ENCODE data around the gene POMT1.
"Not testable (repeated sequence)": the region's sequence is repeated elsewhere in the genome, so short reads cannot be mapped to it uniquely, and the experiment has no call there.

The POMT1 gene

DNA sequence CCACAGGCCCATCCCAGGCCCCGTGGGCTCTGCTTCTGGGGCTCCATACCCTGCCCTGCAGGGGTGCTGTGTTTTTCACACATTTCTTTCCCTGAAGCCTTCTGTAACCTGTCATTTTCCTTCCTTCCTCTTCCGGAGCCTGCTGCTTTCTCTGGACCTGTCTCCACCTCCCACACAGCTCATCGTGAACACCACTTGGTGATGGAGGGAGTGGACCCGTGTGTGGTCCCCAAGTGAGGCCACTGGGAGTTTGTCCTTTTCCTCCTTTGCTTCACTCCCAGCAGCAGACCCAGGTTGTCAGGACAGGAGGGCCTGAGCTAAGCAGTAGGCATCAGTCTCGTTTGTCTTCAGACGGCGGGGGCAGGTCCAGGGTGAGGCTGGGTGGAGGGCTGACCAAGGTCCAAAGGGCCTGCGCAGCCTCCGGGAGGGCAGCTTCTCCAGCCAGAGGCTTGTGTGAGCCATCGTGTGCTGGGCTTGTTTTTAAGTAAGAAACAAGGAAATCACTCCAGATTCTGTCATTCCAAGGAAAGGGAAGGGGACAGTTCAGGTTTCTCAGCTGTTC lies 5.8 kb upstream of the POMT1 start:
- no peak for DNase-seq (ENCODE audit: low read depth)

DNA sequence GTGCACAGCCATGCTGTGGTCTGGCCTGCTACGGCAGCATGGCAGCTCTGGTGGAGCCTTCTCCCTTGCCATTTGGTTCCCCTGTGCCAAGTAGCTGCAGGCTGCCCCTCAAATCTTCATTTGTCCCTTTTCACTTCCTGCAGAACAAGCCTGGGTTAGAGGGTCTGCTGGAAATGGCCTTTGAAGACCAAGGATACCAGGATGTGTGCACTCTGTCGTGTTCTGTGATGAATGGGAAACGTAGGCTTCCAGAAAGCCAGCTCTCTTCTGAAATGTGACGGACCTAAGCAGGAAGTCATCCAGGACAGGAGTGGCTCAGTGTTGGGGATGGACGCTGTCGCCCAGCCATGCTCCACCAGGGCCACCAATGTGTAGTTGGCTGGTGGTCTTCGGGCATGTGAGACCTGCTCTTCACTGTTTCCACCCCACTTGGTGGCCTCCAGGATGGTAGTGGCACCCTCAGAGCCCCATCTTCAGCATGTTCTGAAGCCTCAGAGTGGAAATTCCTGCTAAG lies 3.4 kb upstream of the POMT1 start:
- no peak for DNase-seq (ENCODE audit: low read depth)

DNA sequence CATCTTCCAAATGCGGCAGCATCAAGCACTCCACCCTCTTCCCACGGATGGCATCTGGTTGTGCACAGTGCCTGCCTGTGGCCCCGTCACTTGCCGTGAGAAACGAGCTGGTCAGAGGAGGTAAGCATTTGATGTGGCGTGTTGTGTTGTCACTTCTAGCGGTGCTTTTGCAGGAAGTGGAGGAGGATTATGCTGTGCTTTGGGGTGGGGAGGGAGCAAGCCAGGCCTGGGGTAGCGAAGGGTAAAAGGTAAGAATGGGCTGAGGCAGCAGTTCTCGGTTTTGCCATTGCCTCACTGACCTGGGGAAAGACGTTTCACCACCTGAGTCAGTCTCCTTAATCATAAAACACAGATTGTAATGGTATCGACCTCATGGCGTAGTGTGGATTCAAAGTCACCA lies 2.3 kb upstream of the POMT1 start:
- DNase-seq (ENCODE audit: low read depth) = no peak

DNA sequence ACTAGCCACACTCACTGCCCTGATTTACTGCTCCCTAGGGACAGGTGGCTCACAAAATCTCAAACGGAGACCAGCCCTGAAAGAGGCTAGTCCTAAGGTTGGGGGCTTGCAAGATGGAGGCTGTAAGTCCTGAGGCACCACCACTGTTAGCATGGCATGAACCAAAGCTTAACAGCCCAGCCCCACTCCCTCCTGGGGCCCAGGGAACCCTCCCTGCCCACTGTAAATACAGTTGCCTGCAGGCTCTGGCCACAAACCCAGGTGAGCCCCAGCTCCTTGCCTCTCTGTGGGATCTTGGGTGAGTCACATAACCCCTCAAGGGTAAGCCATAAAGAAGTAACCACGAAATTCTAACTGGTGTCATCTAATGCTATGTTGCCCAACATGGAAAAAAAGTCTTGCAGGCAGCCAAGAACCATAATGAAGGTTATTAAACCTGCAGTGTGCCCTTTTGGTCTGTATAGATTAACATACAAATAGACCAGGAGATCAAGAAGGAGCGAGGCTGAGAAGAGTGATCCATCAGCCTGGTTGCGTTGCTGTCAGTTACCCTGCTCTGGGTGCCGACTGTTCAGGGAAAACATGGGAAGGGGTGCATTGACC lies 1.7 kb upstream of the POMT1 start:
- peak; percentile 78 for DNase-seq (ENCODE audit: low read depth)

DNA sequence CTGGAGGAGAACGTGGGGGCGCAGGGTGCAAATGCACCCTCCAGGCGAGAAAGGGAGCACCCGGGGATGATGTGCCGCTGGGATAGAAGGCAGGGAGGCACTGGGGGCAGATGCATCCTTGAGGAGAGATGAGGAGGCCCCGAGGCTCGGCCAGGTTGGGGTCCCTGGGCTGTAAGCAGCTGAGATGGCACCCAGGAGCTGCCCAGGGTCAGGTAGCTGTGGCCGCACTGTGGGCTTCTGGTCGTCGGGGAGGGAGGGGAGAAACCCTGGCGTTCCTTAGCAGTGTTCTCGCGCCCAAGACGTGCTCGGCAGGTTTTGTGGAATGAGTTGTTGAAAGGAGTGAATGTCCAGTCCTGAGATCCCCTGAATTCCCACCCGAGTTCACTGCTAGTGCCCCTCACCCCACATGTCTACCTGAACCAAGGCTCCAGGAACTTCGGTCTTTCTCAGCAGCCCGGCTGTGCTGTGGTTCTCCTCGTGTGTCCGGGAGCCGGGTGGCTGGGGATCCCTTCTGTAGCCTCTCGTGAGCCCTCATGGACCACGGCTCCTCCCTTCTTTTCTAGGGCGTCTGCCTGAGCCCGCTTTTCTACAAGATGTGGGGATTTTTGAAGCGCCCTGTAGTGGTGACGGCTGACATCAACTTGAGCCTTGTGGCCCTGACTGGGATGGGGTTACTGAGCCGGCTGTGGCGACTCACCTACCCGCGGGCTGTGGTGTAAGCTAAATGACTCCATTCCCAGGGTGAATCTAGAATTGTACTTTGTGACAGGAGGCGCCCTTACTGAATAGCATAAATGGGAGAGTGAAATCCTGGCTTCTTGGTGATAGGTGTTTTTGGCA lies 1.1 kb downstream of the POMT1 start:
- peak; percentile 16 for DNase-seq (ENCODE audit: low read depth)

DNA sequence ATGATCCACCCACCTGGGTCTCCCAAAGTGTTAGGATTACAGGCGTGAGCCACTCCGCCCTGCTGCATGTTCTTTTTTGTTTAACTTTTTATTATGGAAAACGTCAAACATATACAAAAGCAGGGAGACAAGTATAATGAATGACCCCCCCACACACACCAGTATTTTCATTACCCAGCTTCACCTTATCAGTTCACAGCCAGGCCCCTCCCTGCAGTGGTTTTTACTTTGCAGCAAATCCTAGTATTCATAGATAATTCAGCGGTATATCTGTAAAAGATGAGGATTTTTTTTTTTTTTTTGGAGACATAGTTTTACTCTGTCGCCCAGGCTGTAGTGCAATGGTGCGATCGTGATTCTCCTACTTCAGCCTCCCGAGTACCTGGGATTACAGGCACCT lies 2.3 kb downstream of the POMT1 start:
- DNase-seq (ENCODE audit: low read depth) = no peak

DNA sequence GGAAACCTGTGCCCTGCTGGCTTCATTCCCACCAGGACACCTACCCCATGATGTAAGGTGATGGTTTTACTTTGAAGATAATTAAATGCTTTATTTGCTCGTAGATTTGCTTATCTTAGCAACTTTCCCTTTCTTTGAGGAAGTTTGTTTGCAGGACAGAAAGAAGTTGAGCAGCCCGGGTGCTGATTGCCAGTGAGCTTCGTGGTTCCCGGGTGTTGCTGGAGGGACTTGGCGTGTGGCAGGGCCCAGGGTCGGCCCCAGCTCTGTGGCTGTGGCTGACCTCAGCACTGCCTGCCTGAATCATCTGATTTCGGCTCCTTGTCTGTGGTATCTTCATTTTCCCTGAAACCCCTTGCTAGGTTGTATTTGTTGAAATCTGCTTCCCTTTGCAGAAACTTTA lies 8.7 kb downstream of the POMT1 start:
- no peak for DNase-seq (ENCODE audit: low read depth)

DNA sequence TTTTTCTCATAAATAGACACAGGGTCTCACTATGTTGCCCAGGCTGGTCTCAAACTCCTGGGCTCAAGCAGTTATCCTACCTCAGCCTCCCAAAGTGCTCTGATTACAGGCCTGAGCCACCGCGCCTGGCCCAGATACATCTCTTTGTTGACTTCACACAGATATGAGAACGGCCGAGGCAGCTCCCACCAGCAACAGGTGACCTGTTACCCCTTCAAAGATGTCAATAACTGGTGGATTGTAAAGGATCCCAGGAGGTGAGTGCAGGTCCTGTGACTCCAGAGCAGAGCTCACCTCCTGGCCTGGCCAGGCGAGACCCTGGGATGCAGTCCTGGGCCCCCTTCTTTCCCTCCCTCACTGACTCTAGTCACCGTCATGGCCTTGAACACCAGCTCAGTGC lies 9.2 kb downstream of the POMT1 start:
- no peak for DNase-seq (ENCODE audit: low read depth)

DNA sequence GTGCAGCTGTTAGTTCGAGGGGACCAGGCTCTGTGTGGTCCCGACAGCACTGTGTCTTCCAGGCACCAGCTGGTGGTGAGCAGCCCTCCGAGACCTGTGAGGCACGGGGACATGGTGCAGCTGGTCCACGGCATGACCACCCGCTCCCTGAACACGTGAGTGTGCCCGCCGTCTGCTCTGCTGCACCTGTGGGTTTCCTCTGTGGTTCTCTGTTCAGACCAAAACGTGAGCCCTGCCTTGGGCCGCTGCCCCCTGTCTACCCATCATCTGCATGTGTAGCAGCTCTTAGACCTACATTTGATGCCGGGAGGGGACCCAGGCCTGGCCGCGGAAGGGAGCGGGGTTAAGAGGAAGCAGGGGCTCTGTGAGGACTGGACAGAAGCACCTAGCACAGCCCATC lies 10.5 kb downstream of the POMT1 start:
- DNase-seq (ENCODE audit: low read depth) = no peak

DNA sequence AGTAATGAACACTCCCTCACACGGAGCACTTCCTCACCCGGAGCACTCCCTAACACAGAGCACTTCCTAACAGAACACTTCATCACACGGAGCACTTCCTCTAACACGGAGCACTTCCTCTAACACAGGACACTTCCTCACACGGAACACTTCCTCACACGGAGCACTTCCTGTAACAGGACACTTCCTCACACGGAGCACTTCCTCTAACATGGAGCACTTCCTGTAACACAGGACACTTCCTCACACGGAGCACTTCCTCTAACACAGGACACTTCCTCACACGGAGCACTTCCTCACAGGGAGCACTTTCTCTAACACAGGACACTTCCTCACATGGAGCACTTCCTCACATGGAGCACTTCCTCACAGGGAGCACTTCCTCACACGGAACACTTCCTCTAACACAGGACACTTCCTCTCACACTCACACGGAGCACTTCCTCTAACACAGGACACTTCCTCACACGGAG lies 12.9 kb downstream of the POMT1 start:
- not testable (repeated sequence) for DNase-seq (ENCODE audit: low read depth)

DNA sequence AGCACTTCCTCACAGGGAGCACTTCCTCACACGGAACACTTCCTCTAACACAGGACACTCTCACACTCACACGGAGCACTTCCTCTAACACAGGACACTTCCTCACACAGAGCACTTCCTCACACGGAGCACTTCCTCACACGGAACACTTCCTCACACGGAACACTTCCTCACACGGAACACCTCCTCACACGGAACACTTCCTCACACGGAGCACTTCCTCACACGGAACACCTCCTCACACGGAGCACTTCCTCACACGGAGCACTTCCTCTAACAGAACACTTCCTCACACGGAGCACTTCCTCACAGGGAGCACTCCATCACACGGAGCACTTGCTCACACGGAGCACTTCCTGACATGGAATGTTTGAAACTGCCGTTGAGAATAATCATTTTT lies 13.4 kb downstream of the POMT1 start:
- DNase-seq (ENCODE audit: low read depth) = no peak

DNA sequence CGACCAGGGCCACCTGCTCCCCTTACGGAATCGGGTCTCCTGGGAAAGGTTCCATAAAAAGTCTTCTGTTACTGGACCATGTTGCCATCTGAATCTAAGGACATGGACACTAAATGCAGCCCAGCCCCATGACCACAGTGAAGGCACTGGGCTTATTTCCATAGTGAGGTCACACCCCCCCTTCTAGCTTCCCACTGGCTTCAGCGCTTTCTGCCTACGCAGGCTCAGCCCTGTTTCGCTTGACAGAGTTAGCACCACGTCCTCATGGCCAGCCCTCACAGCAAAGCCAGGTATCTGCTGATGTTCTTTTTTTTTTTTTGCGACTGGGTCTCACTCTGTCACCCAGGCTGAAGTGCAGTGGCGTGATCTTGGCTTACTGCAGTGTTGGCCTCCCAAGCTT lies 14.2 kb downstream of the POMT1 start:
- DNase-seq (ENCODE audit: low read depth) = no peak

DNA sequence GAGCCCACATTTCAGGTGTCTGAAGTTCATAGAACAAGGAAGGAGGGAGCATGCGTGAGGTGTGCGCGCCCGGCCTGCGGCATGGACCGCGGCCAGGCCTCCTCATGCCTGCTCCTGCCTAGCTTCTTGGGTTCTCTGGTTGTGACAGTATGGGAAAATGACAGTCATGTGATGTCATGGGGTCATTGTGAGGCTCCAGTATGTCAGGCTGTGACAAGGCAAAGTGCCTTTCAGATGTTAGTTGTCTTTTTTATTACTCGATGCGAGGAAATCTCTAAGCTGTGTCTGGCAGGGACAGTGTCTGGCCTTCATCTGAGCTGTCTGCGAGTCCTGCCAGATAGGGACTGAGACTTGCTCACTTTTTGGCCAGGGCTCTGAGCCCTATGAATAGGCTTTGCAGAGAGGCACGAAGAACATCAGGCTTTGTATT lies 15.1 kb downstream of the POMT1 start:
- DNase-seq (ENCODE audit: low read depth) = no peak

DNA sequence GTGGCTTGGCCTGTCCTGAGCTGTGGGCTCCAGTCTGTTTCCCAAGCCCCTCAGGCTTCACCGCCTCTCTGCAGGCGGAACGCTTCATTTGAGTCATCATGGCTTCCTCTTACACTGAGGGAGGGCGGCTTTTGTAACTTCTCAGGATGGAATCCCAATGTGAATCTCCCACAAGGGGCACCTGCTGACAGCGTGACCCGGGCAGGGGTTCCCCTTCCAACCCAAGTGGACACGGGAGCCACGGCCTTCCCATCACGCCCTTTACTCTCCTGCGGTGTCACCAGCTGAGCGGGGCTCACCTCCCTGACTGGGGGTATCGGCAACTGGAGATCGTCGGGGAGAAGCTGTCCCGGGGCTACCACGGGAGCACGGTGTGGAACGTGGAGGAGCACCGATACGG lies 15.8 kb downstream of the POMT1 start:
- no peak for DNase-seq (ENCODE audit: low read depth)

DNA sequence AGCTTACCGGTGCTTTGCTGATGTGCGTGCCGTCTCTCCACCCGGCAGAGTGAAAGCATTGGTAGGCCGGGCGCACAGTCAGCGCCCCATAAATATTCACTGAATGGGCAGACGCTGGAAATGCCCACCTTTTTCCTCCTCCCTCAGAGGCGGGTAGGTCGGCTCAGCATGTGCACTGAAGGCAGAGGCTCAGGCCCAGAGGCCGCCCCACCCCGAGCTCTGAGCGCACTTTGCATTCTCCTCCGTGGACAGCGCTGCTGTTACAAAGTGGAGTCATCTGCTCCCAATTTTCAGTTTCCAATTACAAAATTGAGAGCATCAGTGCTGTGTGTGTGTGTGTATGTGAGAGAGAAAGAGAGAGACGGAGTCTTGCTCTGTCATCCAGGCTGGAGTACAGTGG lies 17.8 kb downstream of the POMT1 start:
- no peak for DNase-seq (ENCODE audit: low read depth)

DNA sequence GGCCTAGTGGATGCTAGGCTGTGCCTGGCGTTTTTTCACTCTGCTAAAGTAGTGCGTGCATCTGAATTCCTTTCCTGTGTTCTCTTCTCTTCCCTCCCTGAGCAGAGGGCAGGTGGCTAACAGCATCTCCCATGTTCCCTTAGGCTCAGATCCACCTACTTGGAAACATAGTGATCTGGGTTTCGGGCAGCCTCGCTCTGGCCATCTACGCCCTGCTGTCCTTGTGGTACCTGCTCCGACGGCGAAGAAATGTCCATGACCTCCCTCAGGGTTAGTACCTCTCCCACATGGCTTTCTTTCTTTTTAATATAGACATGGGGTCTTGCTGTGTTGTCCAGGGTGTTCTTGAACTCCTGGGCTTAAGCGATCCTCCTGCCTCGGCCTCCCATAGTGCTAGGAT lies 18.5 kb downstream of the POMT1 start:
- no peak for DNase-seq (ENCODE audit: low read depth)

DNA sequence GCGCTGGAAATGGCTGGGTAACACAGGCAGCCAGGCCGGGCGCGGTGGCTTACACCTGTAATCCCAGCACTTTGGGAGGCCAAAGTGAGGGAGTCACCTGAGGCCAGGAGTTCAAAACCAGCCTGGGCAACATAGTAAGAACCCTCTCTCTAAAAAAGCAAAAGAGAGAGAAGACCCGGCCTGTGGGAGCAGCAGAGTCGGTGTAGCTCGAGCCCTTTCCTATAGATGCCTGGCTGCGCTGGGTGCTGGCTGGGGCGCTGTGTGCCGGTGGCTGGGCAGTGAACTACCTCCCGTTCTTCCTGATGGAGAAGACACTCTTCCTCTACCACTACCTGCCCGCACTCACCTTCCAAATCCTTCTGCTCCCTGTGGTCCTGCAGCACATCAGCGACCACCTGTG lies 19.1 kb downstream of the POMT1 start:
- DNase-seq (ENCODE audit: low read depth) = no peak

DNA sequence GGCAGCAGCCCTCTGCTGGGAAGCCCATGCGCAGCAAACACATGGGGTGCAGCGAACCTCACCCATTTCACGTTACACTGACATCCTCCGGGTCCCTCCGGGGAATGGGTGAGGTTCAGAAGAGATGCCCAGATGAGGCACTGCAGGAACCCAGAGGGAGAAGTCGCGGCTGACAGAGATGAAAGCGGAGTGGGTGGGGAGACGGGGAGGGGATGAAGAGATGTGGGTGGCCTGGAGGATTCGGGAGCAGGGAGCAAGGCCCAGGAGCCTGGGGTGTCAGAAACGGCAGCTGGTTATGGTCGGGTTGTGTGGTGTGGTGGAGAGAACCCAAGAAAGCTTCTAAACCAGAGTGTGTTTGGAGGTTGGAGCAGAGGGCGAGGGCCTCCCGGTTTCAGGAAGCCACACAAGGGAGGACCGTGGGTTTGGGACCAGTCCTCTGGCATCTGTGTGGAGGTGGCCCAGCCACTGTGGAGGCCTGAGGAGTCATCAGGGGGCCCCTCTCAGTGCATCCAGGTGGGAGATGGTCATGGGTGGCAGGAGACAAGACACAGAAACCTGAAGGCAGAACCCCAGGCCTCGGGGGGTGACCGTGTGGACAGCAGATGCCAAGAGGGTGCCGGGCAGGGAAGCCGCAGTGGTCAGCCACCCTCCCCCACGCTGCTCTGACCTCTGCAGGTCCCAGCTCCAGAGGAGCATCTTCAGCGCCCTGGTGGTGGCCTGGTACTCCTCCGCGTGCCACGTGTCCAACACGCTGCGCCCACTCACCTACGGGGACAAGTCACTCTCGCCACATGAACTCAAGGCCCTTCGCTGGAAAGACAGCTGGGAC lies 19.8 kb downstream of the POMT1 start:
- DNase-seq (ENCODE audit: low read depth) = no peak

DNA sequence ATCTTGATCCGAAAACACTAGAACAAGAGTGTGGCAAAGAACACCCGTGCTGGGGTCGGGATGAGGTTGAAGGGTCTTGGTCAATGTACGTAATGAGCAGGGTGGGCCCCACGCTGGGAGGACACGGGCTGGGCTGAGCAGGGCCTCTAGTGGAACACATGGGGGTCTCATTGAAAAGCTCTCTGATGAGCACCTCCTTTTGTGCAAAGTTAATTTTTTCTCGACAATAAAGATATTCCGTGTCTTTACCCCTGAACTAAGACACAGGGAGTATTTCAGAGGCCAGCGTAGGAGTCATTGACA lies 20.3 kb downstream of the POMT1 start:
- no peak for DNase-seq (ENCODE audit: low read depth)

DNA sequence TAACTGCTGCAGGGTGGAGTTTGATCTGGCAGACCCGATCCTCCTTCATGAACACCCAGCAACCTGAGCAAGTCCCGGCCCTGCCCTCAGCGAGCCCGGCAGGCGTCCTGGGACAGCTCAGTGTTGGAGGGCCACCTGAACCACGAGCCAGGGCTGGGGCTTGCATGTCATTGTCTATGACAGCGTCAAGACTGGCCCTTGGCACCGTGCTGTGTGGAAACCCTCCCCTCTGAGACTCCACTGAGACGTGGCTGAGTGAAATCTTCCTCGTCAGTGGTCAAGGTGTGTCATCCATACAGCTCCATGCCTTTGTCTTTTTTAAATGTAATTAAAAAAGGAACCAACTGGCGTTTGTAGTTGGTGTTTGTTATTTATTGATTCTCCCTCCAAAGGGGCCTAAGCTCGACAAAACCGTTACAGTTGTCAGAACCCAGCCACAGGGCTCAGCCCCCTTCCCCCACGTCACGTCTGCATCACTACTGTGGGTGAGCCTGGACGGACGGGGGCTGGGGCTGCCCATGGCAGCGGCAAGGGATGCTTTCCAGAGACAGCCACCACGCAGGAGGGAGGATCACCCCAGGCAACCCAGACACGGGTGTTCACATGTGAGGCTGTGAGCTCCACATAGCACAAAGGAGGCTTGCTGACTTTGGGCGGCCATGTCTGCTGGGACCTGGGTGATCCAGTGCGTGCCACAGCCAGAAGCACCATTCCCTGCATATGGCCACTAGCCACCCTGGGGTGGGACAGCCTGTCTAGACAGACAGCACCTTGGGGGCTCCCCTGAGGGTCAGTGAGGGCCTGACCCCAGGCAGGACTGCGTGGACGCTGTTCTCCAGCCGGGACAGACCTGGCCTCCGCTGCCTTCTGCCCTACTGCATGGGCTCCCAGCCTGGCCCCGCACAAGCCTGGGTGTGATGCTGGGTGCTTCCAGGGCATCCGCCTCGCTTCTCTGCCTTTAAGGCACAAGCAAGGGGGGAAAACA lies 21.0 kb downstream of the POMT1 start:
- DNase-seq (ENCODE audit: low read depth) = no peak

DNA sequence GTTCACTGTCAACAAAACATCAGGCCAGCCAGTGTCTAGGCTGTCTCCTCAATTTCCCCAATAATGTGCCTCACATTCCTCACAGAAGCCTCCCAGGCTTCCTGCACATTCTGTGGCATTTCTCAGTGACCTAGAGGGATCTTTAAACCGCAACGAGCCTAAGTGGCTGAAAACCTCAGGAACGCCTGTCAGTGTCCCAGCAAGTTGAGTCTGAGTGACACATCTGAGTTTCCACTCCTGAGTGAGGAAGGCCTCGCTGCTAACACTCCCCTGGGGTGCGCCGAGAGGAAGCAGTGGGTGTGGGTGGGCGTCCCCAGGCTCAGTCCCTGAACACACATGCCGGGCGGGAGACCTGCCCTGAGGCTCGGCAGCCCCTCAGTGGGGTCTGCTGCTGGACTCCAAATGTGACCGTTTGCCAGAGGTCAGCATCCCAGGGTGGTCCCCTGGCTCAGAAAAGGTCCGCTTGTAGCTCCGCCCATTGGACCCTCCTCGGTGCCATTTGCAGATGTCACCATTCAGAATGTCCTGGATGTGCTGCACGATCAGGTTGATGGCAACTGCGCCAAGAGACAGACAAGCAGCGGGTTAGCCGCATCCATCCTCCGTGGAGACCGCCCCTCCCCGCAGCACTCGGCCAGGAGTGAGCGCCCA lies 22.1 kb downstream of the POMT1 start:
- DNase-seq (ENCODE audit: low read depth) = peak; percentile 31
